SU-DHL-6 (cell line): ENCODE measurements around the gene DSP.

Source experiments
- EZH2phosphoT487 ChIP-seq: fragments of 200-600 bp; sonication (generic), shearing (Covaris generic); conservative IDR thresholded peaks from 2 replicates; pipeline ENCODE4 v1.6.1; 2018; ENCODE audit warnings: mild to moderate bottlenecking, antibody characterized with exemption, low read length, moderate library complexity, mixed read lengths
- TF ChIP-seq, protein P1 (sequence below): fragments of 200-600 bp; sonication (generic); IDR thresholded peaks from one replicate; pipeline ENCODE4 v1.5.1; 2017; ENCODE audit warnings: antibody characterized with exemption, mild to moderate bottlenecking, low read length, moderate library complexity; ENCODE audit not compliant: insufficient read depth, poor library complexity, severe bottlenecking

DNA sequence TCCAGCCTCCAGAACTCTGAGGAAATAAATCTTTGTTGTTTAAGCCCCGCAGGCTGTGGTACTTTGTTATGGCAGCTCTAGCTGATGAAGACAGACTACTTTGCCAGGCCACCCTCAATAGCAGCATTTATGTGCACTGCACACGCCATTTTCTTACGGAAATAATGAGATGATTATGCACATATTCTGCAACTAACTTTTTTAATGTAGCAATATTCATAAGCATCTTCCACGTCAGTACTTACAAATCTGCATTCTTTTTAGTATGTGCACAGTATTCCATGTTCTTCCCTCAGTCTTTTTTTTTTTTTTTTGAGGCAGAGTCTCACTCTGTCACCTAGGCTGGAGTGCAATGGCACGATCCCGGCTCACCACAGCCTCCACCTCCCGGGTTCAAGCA is 46.8 kb upstream of the DSP start:
- TF ChIP-seq, protein P1, sequence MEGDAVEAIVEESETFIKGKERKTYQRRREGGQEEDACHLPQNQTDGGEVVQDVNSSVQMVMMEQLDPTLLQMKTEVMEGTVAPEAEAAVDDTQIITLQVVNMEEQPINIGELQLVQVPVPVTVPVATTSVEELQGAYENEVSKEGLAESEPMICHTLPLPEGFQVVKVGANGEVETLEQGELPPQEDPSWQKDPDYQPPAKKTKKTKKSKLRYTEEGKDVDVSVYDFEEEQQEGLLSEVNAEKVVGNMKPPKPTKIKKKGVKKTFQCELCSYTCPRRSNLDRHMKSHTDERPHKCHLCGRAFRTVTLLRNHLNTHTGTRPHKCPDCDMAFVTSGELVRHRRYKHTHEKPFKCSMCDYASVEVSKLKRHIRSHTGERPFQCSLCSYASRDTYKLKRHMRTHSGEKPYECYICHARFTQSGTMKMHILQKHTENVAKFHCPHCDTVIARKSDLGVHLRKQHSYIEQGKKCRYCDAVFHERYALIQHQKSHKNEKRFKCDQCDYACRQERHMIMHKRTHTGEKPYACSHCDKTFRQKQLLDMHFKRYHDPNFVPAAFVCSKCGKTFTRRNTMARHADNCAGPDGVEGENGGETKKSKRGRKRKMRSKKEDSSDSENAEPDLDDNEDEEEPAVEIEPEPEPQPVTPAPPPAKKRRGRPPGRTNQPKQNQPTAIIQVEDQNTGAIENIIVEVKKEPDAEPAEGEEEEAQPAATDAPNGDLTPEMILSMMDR: no peak
- no peak for TF ChIP-seq EZH2phosphoT487
